ENCODE data around the gene C7orf25.

C7orf25 gene

GRCh38 chr7:42940985-42941847 lies 29.3 kb upstream of the C7orf25 start:
- Histone ChIP-seq H3K9me3 (ENCODE audit: insufficient read depth, low read depth, low read length) (no peaks in the 10 kb centered on the region), H3K27ac (ENCODE audit: low read length) (peak overlapping the region; percentile 26), H3K27me3 (ENCODE audit: insufficient read depth, low read length) (no peaks in the 10 kb centered on the region), H3K4me3 (ENCODE audit: low read length) (no peak overlapping the region), H3K9ac (ENCODE audit: low read depth, low read length) (peak overlapping the region; percentile 54), H3K36me3 (ENCODE audit: insufficient read depth, low read depth, low read length) (peaks cover 41% of the 10 kb centered on the region), H3K4me1 (ENCODE audit: insufficient read depth, low read length) (0 out of 2 replicates have a peak, but pooled peaks cover 2% of the 10 kb centered on the region)

DNA sequence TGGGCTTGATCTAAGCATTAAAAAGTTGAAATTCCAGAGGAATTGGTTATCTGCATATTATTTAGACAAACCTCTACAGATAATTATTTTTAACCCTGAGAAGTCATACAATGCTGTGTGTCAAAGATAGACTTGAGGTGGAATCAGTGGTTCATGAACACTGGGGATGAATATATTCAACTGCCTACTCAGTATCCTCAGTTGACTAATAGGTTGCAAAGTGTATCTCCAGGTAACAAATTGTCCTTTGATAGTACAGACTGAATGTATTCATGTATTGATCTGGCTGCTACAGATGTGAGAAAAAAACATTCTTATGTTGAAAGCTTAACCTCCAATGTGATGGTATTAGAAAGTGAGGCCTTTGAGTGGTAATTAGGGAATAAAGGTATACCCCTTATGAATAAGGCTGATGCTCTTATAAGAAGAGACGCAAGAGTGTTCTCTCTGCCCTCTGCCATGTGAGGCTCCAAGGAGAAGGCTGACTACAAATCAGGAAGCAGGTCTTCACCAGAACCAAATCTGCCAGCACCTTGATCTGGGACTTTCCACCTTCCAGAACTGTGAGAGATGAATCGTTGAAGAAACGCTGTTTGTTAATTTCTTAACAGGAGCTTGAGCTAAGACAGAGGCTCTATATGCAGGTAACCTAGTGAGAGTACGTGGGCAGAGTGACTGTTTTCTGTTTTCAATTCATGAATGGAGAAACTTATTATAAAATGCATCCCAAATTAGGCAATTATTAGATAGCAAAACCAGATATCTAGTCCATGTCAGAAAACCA lies 27.8 kb upstream of the C7orf25 start:
- no peak overlapping the region for H3K9ac ChIP-seq (ENCODE audit: low read depth, low read length)
- peaks cover 56% of the 10 kb centered on the region for H3K36me3 ChIP-seq (ENCODE audit: insufficient read depth, low read depth, low read length)
- 0 out of 2 replicates have a peak, but pooled peaks cover 2% of the 10 kb centered on the region for H3K4me1 ChIP-seq (ENCODE audit: insufficient read depth, low read length)
- H3K4me3 ChIP-seq (ENCODE audit: low read length) = no peak overlapping the region
- no peak overlapping the region for H3K27ac ChIP-seq (ENCODE audit: low read length)
- no peaks in the 10 kb centered on the region for H3K9me3 ChIP-seq (ENCODE audit: insufficient read depth, low read depth, low read length)
- no peaks in the 10 kb centered on the region for H3K27me3 ChIP-seq (ENCODE audit: insufficient read depth, low read length)

GRCh38 chr7:42935861-42936260 lies 24.0 kb upstream of the C7orf25 start:
- Histone ChIP-seq H3K27me3 (ENCODE audit: insufficient read depth, low read length) (no peaks in the 10 kb centered on the region), H3K4me1 (ENCODE audit: insufficient read depth, low read length) (peaks cover 4% of the 10 kb centered on the region; the same call in 1 of the 2 replicates), H3K9me3 (ENCODE audit: insufficient read depth, low read depth, low read length) (no peaks in the 10 kb centered on the region), H3K27ac (ENCODE audit: low read length) (no peak overlapping the region), H3K9ac (ENCODE audit: low read depth, low read length) (no peak overlapping the region), H3K36me3 (ENCODE audit: insufficient read depth, low read depth, low read length) (peaks cover 57% of the 10 kb centered on the region), H3K4me3 (ENCODE audit: low read length) (no peak overlapping the region)

GRCh38 chr7:42934291-42934690 lies 22.4 kb upstream of the C7orf25 start:
- Histone ChIP-seq H3K4me3 (ENCODE audit: low read length) (no peak overlapping the region), H3K9ac (ENCODE audit: low read depth, low read length) (no peak overlapping the region), H3K27ac (ENCODE audit: low read length) (no peak overlapping the region), H3K27me3 (ENCODE audit: insufficient read depth, low read length) (no peaks in the 10 kb centered on the region), H3K4me1 (ENCODE audit: insufficient read depth, low read length) (peaks cover 7% of the 10 kb centered on the region; the same call in 1 of the 2 replicates), H3K9me3 (ENCODE audit: insufficient read depth, low read depth, low read length) (no peaks in the 10 kb centered on the region), H3K36me3 (ENCODE audit: insufficient read depth, low read depth, low read length) (peaks cover 55% of the 10 kb centered on the region)

- peak overlapping the region; percentile 53 for H3K27ac ChIP-seq (ENCODE audit: low read length)
- H3K9ac ChIP-seq (ENCODE audit: low read depth, low read length) = peak overlapping the region; percentile 98
- H3K4me1 ChIP-seq (ENCODE audit: insufficient read depth, low read length) = peaks cover 7% of the 10 kb centered on the region; the same call in 1 of the 2 replicates
- no peaks in the 10 kb centered on the region for H3K9me3 ChIP-seq (ENCODE audit: insufficient read depth, low read depth, low read length)
- peaks cover 47% of the 10 kb centered on the region for H3K36me3 ChIP-seq (ENCODE audit: insufficient read depth, low read depth, low read length)
- peak overlapping the region; percentile 97 for H3K4me3 ChIP-seq (ENCODE audit: low read length)
- H3K27me3 ChIP-seq (ENCODE audit: insufficient read depth, low read length) = no peaks in the 10 kb centered on the region
These were observed 21.1 kb upstream of the C7orf25 start for GRCh38 chr7:42932811-42933591.

DNA sequence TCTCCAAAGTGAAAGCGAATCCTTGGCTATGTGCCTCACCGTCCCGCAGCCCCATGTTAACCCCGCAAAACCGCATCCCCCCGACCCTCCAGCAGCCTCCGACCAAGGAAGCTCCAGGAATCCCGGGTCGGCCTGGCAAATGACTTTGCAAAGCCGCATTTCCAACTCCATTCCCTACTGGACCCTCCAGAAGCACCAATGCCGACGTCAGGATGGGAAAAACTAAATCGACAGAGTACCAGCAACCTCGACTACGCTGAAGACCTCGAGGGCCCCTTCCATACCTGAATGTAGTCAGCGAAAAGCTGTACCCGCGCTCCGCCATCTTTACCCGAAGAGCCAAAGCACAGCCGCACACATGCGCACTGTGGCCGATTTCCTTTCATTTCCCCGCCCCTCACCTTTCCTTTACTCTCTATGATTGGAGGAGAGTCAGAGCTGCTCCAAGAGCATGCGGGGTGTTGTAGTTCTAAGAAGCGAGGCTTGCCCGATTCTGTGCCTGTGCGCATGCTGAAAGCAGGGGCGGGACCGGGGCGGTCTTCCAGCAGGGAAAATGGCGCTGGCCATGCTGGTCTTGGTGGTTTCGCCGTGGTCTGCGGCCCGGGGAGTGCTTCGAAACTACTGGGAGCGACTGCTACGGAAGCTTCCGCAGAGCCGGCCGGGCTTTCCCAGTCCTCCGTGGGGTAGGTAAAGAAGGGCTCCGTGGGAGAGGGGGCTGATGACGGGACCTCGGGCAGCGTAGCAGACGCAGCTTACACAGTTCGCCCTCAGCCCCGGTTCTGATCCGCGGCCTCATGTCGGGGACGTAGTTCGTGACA lies 20.2 kb upstream of the C7orf25 start, which contains the start of the genes MRPL32 and PSMA2:
Gene MRPL32, plus strand, starts transcription at position 543 of the 818 bp plus-strand sequence. Its CDS starts 11 bp downstream, at position 554.
Gene PSMA2, minus strand, starts transcription at position 341 of the 818 bp plus-strand sequence. Its CDS starts 16 bp downstream, at position 325.
- Histone ChIP-seq H3K9ac (ENCODE audit: low read depth, low read length) (peak within 1 kb of the TSS; percentile 98), H3K36me3 (ENCODE audit: insufficient read depth, low read depth, low read length) (peaks cover 47% of the 10 kb centered on the region), H3K9me3 (ENCODE audit: insufficient read depth, low read depth, low read length) (no peaks in the 10 kb centered on the region), H3K27me3 (ENCODE audit: insufficient read depth, low read length) (no peaks in the 10 kb centered on the region), H3K4me3 (ENCODE audit: low read length) (peak within 1 kb of the TSS; percentile 97), H3K27ac (ENCODE audit: low read length) (peak within 1 kb of the TSS; percentile 90), H3K4me1 (ENCODE audit: insufficient read depth, low read length) (peaks cover 7% of the 10 kb centered on the region; the same call in 1 of the 2 replicates)

GRCh38 chr7:42931447-42931833 lies 19.6 kb upstream of the C7orf25 start:
- H3K9ac ChIP-seq (ENCODE audit: low read depth, low read length) = peak overlapping the region; percentile 98
- peak overlapping the region; percentile 90 for H3K27ac ChIP-seq (ENCODE audit: low read length)
- H3K36me3 ChIP-seq (ENCODE audit: insufficient read depth, low read depth, low read length) = peaks cover 48% of the 10 kb centered on the region
- H3K27me3 ChIP-seq (ENCODE audit: insufficient read depth, low read length) = no peaks in the 10 kb centered on the region
- peaks cover 7% of the 10 kb centered on the region; the same call in 1 of the 2 replicates for H3K4me1 ChIP-seq (ENCODE audit: insufficient read depth, low read length)
- H3K4me3 ChIP-seq (ENCODE audit: low read length) = peak overlapping the region; percentile 97
- no peaks in the 10 kb centered on the region for H3K9me3 ChIP-seq (ENCODE audit: insufficient read depth, low read depth, low read length)

DNA sequence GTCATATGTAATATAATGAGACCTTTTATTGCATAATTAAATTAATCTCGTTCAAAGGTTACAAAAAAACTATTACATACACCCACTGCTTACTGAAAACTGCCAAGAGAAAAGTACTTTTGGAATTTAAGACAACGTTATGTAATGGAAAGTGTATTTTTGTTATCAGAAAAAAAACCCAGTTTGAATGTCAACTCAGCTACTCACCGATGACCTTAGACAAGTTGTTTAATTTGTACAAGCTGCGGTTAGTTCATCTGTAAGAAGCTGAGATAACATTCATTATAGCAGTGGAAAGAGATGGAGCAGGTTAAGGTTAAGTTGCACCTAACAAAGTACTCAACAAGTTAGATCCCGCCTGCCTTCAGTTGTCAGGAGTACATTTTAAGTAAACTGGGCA lies 19.0 kb upstream of the C7orf25 start:
- peak overlapping the region; percentile 98 for H3K9ac ChIP-seq (ENCODE audit: low read depth, low read length)
- H3K36me3 ChIP-seq (ENCODE audit: insufficient read depth, low read depth, low read length) = peaks cover 48% of the 10 kb centered on the region
- H3K9me3 ChIP-seq (ENCODE audit: insufficient read depth, low read depth, low read length) = no peaks in the 10 kb centered on the region
- H3K27ac ChIP-seq (ENCODE audit: low read length) = no peak overlapping the region
- peak overlapping the region; percentile 97 for H3K4me3 ChIP-seq (ENCODE audit: low read length)
- peaks cover 7% of the 10 kb centered on the region; the same call in 1 of the 2 replicates for H3K4me1 ChIP-seq (ENCODE audit: insufficient read depth, low read length)
- H3K27me3 ChIP-seq (ENCODE audit: insufficient read depth, low read length) = no peaks in the 10 kb centered on the region

GRCh38 chr7:42929449-42929848 lies 17.6 kb upstream of the C7orf25 start:
- Histone ChIP-seq H3K27me3 (ENCODE audit: insufficient read depth, low read length) (no peaks in the 10 kb centered on the region), H3K9me3 (ENCODE audit: insufficient read depth, low read depth, low read length) (no peaks in the 10 kb centered on the region), H3K4me1 (ENCODE audit: insufficient read depth, low read length) (peaks cover 7% of the 10 kb centered on the region; the same call in 1 of the 2 replicates), H3K4me3 (ENCODE audit: low read length) (peak overlapping the region; percentile 97; the same call in 1 of the 2 replicates), H3K9ac (ENCODE audit: low read depth, low read length) (peak overlapping the region; percentile 23; the same call in 1 of the 2 replicates), H3K27ac (ENCODE audit: low read length) (no peak overlapping the region), H3K36me3 (ENCODE audit: insufficient read depth, low read depth, low read length) (peaks cover 51% of the 10 kb centered on the region)

GRCh38 chr7:42928754-42929153 lies 16.9 kb upstream of the C7orf25 start:
- Histone ChIP-seq H3K9ac (ENCODE audit: low read depth, low read length) (no peak overlapping the region), H3K4me3 (ENCODE audit: low read length) (no peak overlapping the region), H3K4me1 (ENCODE audit: insufficient read depth, low read length) (peaks cover 7% of the 10 kb centered on the region; the same call in 1 of the 2 replicates), H3K36me3 (ENCODE audit: insufficient read depth, low read depth, low read length) (peaks cover 58% of the 10 kb centered on the region), H3K27ac (ENCODE audit: low read length) (no peak overlapping the region), H3K9me3 (ENCODE audit: insufficient read depth, low read depth, low read length) (no peaks in the 10 kb centered on the region), H3K27me3 (ENCODE audit: insufficient read depth, low read length) (no peaks in the 10 kb centered on the region)
